ENCODE data around the gene VDAC1. TPM values are rescaled to one million over a fixed set of nuclear protein-coding genes. Genes with fewer than 3 reads are reported as not detected.
A peak's percentile ranks its signal among the peaks of the same experiment; 100 is the strongest.

The VDAC1 gene
- total and polyA plus RNA-seq, 2 of the 8 experiments (the other 6 are each of a cell fraction or from before 2014, with no cell fraction given), result 111 to 301 TPM

DNA sequence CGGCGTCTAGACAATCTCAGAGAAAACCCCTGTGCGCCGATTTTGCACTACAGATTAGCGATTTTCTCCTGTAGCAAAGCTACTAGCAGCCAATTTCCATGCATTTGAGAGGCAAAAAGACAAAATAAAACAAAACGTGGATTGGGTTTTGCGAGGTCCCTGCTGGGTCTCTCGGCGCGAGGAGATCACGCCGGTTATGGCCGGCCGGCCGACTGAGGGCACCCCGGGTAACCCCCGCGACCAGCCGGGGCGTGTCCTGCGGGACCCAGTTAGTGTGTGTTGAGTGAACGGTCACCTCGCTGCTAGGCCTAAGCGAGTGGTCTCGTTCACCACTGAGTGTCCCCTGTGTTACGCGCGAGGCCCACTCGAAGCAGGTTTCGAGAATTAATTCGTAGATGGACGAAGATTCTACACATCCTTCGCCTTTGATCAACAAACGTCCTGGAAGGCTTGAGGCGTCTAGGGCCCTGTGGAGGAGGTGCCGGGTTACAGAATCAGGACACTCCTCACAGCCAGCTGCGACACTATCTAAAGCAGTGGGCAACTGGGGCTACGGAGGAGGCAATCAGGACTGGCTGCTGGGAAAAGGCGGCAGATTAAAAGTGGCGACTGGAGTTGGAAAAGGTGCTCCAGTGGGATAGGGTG is 764 bp upstream of the VDAC1 start:
- CTCF ChIA-PET (ENCODE audit: partially characterized antibody), result interaction anchor here (0.8 to 1.5 kb wide), 4 partner anchors 9 to 106 kb away, joined by 3 to 5 read pairs (median 4); no protein-coding TSS in a partner anchor
- Histone ChIP-seq H3K9me3 (ENCODE audit: insufficient read depth in 2 of 2, low read depth in 1 of 2, low read length in 1 of 2) (no peaks in the 10 kb centered on the region), H2BK120ac (replicated peaks; ENCODE audit: low read depth, low read length) (peak overlapping the region; percentile 82), H2BK5ac (ENCODE audit: low read depth, low read length) (peak overlapping the region; percentile 93; the same call in 1 of the 2 replicates), H3K4me2 (ENCODE audit: insufficient read depth in 1 of 2, low read depth in 2 of 2, low read length in 2 of 2) (peak overlapping the region; percentile 87 to 91), H3K4me3 (ENCODE audit: extremely low read depth in 1 of 4, insufficient read depth in 2 of 4, low read depth in 3 of 4, low read length in 4 of 4) (peak overlapping the region; percentile 52 to 90 (median 66)), H3K27me3 (replicated peaks in 1 of 4; ENCODE audit: control insufficient read depth in 3 of 4, extremely low read depth in 1 of 4, insufficient read depth in 3 of 4, low read length in 3 of 4) (no peaks in the 10 kb centered on the region), H3K79me1 (ENCODE audit: low read depth, low read length) (0 out of 2 replicates have a peak, but pooled peaks cover 6% of the 10 kb centered on the region), H3K4me1 (replicated peaks in 1 of 4; ENCODE audit: control insufficient read depth in 3 of 4, insufficient read depth in 4 of 4, low read length in 3 of 4) (peaks cover 6 to 27% (median 14%) of the 10 kb centered on the region in 4 experiments), H4K8ac (ENCODE audit: extremely low read depth, insufficient read depth, low read length) (peak overlapping the region; percentile 93; the same call in 1 of the 2 replicates), H3K56ac (replicated peaks; ENCODE audit: insufficient read length, low read depth, low read length) (peak overlapping the region; percentile 42), H3K79me2 (ENCODE audit: control insufficient read depth in 1 of 2, insufficient read depth in 2 of 2, low read length in 2 of 2) (peaks cover 36 to 37% of the 10 kb centered on the region in 2 experiments), H3K4ac (replicated peaks; ENCODE audit: insufficient read length, low read depth, low read length) (peak overlapping the region; percentile 92), H2BK12ac (ENCODE audit: low read depth, low read length) (peak overlapping the region; percentile 84; the same call in 1 of the 2 replicates), H2AK5ac (ENCODE audit: low read depth, low read length) (peak overlapping the region; percentile 75; the same call in 1 of the 2 replicates), H3K27ac (ENCODE audit: low read depth, low read length) (no peak overlapping the region), H2BK20ac (ENCODE audit: low read length) (no peak overlapping the region), H4K91ac (replicated peaks; ENCODE audit: insufficient read length, low read length) (peak overlapping the region; percentile 80), H4K20me1 (replicated peaks in 1 of 2; ENCODE audit: control insufficient read depth in 1 of 2, insufficient read depth in 2 of 2, low read length in 2 of 2) (peaks cover 16 to 19% of the 10 kb centered on the region in 2 experiments), H2BK15ac (ENCODE audit: low read length) (0 out of 2 replicates have a peak overlapping the region, but pooled peaks have one; percentile 46), H3K23ac (ENCODE audit: insufficient read length) (no peak overlapping the region), H2AFZ (ENCODE audit: low read length) (0 out of 2 replicates have a peak overlapping the region, but pooled peaks have one; percentile 29), H3K36me3 (ENCODE audit: control insufficient read depth in 2 of 4, insufficient read depth in 4 of 4, low read length in 3 of 4) (no peaks in the 10 kb centered on the region; a peak in 1 of 8 replicates), H3K23me2 (ENCODE audit: low read depth, low read length) (peaks cover 16% of the 10 kb centered on the region), H4K5ac (ENCODE audit: insufficient read length, low read depth, low read length) (peak overlapping the region; percentile 13), H3K18ac (ENCODE audit: extremely low read depth, low read length) (peak overlapping the region; percentile 90), H3K9ac (replicated peaks in 1 of 4; ENCODE audit: extremely low read depth in 1 of 4, low read depth in 3 of 4, low read length in 3 of 4) (peak overlapping the region; percentile 45 to 88 (median 84); a peak in 6 of 7 replicates), H3K14ac (ENCODE audit: insufficient read length) (no peak overlapping the region)
- DNase-seq (ENCODE audit: low read depth in 1 of 2, low spot score in 2 of 2), result peak in 1 of 2 experiments; percentile 71
- no peak for FAIRE-seq
- POLR2A ChIA-PET (ENCODE audit: partially characterized antibody), result interaction anchor here (0.8 to 2.6 kb wide), 8 partner anchors 8 to 51 kb away, joined by 3 to 10 read pairs (median 4); no protein-coding TSS in a partner anchor
- 11% methylated on average over 40 of the region's 40 CpGs; no CpG with 5 or more reads in 1 of the 2 experiments for WGBS, 2 experiments (ENCODE audit: extremely low coverage in 1 of 2, insufficient coverage in 1 of 2, insufficient read length in 1 of 2, insufficient replicate concordance in 2 of 2, low coverage in 1 of 2, low lambda C conversion rate in 2 of 2, missing lambda C conversion rate in 1 of 2)
- TF ChIP-seq CHD2 (IDR thresholded peaks at IDR 0.05; ENCODE audit: low read length) (no peak), ASH2L (IDR thresholded peaks at IDR 0.05; ENCODE audit: low read length) (peak; percentile 37), TAF1 (IDR thresholded peaks at IDR 0.05; ENCODE audit: low read depth, low read length) (peak; percentile 29), EP300 (IDR thresholded peaks at IDR 0.05; ENCODE audit: borderline replicate concordance in 1 of 2, low read depth in 2 of 2, low read length in 2 of 2) (no peak), JUN (IDR thresholded peaks at IDR 0.05; ENCODE audit: low read depth, low read length) (no peak)
- TF ChIP-seq, protein P1, sequence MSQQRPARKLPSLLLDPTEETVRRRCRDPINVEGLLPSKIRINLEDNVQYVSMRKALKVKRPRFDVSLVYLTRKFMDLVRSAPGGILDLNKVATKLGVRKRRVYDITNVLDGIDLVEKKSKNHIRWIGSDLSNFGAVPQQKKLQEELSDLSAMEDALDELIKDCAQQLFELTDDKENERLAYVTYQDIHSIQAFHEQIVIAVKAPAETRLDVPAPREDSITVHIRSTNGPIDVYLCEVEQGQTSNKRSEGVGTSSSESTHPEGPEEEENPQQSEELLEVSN (IDR thresholded peaks at IDR 0.05), result peak; percentile 63; the same call in 1 of the 2 replicates

Data from H1 (cell line).